CMK (cell line): Measurements from ENCODE around the gene CTIF.

Experiments used
- DNase-seq: peaks from one replicate; pipeline ENCODE4 v3.0.0-alpha.2; 2010; ENCODE audit warnings: low read depth

CTIF gene

DNA sequence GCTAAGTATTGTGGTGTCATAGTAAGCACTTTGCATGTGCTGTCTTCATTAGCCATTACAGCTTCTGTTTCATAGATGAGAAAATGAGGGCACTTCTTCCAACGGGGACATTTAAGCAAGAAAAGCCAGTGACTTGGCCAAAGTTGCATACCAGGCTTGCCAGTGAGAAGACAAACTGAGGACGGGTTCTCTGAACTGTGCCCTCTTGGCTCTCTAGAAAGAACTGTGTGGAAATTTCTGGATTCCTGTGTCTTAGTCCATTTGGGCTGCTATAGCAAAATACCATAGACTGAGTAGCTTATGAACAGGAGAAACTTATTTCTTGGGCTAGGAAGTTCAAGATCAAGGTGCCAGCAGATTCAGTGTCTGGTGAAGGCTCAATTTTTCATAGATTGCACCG is 13.3 kb downstream of the CTIF start:
- no peak for DNase-seq

DNA sequence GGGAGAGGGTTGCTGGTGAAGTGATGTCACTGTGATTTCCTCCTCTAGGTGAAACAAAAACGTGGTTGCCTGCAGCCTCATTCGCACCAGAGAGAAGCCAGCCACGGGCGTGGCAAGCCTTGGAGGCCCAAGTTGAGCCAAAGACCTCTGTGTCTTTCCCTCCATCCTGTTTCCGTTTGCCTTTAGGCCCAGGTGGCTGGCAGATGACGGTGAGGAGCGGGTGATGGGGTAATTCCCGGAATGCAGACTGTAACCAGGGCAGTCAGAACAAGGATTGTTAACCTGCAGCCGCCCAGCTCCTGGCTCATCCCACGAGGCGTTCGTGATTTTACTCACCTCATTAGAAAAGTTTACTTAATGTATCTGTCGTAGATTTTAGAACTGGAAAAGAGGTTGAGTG is 14.4 kb downstream of the CTIF start:
- DNase-seq, result no peak

GRCh38 chr18:48554610-48555400 is 16.0 kb downstream of the CTIF start:
- DNase-seq, result no peak

DNA sequence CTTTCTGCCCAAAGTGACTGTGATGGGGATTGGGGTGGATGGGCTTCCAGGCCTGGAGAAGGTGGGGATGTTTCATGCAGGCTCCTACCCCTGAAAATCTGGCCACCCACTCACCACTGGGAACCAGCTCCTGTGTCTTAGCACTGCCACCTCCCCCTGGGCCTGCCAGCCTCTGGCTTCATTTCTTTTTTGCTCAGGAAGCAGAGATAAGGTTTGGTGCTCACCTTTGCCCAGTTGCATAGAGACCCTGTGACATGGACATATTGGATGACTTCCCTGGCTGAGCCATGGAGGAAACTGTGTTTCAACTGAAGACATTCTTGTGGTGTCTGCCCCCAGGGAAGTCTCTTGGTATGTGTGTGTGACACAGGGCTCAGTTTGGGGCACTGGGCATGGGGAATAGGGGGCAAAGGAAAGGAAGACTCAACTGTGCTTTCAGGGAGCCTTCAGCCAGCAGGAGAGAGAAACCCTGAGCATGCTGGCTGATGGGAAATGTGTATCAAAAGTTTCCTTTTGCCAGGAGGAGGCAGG is 16.7 kb downstream of the CTIF start:
- no peak for DNase-seq

DNA sequence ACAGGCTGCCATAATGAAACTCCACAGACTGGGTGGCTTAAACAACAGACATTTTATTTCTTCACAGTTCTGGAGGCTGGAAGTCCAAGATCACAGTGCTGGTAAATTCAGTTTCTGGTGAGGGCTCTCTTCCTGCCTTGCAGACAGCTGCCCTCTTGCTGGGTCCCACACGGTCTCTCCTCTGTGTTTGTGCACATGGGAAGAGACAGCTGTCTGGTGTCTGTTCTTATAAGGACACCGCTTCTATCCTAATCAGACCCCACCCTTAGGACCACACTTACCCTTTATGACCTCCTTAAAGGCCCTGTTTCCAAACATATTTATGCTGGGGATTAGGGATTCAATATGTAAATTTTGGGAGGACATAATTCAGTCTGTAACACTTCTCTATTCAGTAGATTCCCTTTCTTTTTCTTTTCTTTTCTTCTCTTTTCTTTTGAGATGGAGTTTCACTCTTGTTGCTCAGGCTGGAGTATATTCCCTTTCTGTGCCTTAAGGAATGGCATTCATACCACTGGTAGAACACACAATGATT is 18.9 kb downstream of the CTIF start:
- DNase-seq, result no peak

DNA sequence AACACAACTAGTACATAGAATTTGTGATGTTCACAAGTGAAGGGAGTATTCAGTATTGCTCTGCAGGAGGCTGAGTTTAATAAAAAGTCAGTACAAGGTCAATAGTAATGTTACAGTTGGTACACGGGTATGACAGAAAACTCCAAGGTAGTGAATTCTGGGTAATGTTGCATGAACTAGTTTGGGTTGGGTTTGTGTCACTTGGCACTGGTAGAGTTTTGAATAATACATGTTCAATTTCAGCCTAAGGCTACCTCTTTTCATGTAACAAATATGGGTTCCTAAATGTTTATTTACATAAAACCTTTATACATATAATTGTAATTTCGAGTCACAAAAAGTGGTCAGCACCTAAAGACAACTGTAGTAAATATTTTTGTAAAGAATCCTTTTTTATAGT is 19.4 kb downstream of the CTIF start:
- no peak for DNase-seq

DNA sequence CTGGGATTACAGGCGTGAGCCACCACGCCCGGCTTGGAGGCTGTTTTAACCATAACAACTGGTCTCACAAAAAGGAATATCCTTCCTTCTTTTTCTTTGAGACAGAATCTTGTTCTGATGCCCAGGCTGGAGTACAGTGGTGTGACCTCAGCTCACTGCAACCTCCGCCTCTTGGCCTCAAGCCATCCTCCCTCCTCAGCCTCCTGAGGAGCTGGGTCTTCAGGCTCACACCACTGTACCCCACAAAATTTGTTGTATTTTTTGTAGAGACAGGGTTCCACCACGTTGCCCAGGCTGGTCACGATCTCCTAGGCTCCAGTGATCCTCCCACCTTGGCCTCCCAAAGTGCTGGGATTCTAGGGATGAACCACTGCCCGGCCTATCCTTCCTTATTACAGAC is 21.7 kb downstream of the CTIF start:
- DNase-seq, result no peak

DNA sequence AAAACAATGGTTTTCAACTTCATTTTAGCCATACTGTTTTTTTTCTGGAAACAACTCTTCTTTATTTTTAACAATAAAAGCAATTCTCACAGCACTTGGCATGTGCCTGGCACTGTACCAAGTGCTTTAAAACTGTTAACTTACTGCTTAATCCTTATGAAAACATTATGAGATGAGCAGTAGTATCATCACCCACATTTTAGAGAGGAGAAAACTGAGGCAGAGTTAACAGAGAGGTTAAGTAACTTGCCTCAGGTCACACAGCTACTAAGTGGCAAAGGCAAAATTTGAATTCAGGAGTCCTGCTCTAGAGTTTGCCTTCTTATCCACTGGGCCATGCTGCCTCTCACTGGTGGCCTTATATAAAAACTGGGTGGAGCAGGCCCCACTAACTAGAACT is 23.2 kb downstream of the CTIF start:
- no peak for DNase-seq

GRCh38 chr18:48563027-48563426 is 24.2 kb downstream of the CTIF start:
- DNase-seq, result no peak

DNA sequence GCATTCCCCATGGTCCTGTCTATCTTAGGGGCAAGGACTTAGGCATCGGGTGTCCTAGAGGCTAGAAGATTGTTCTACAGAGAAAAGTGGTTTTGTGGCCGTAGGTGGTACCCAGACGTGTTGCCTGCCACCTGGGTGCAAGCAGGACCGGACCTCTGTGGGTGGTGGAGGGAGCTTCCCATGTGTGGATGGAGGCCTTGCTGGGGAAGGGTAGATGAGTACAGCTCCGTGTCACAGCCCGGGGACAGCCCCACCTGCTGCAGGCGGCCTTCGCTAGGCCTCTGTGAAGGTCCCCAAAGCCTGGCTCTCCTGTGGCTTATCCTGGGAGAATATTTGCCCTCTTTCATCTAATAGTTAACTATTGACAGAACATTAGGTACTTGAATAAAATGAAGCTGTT is 25.3 kb downstream of the CTIF start:
- DNase-seq, result no peak

GRCh38 chr18:48565105-48565504 is 26.3 kb downstream of the CTIF start:
- DNase-seq, result no peak

- no peak for DNase-seq
Observed at GRCh38 chr18:48566589-48566988, 27.8 kb downstream of the CTIF start.

GRCh38 chr18:48567388-48567787 is 28.6 kb downstream of the CTIF start:
- DNase-seq, result no peak

GRCh38 chr18:48569139-48569914 is 30.5 kb downstream of the CTIF start:
- DNase-seq, result no peak

DNA sequence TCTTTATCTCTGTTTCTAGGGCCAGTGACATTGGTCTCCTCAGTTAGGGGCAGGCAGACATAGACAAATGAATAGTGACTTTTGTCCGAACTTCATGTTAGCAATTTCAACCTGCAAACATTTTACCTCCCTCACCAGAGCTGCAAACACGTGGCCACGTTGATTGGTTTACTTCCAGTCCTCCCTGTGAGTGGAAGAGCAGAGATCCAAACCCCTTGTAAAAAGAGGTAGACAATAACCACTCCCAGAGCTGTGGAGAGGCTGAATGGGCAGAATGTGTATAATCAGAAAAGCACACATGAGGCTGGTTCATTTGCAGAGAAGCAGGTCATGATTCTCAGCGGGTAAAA is 31.1 kb downstream of the CTIF start:
- DNase-seq, result no peak

- no peak for DNase-seq
Observed at GRCh38 chr18:48570313-48570712, 31.5 kb downstream of the CTIF start.

- DNase-seq, result no peak
Observed at GRCh38 chr18:48571639-48572384, 33.0 kb downstream of the CTIF start.

DNA sequence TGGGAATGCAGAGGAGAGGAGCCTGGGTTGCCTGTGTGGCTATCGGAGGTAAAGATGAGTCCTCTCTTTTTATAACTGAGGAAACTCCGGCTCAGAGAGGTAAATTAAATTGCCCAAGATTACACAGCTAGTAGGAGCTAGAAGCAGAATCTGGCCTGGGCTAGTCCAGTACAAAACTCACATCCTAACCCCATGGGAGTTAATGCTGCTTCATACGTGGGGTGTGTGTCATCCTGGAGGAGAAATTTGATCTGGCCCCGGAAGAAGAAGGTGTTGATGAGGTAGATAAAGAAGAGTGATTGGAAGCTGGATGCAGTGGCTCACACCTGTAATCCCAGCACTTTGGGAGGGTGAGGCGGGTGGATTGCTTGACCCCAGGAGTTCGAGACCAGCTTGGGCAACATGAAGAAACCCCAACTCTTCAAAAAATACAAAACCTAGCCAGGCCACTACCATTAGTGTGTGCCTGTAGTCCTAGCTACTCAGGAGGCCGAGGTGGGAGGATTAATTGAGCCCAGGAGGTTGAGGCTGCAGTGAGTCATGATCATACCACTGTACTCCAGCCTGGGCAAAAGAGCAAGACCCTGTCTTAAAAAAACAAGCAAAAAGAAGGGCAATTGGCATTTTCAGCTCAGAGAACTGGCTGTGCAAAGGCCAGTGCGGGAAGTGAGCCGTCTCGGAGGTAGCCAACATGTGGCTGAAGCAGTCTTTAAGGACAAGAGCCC is 33.7 kb downstream of the CTIF start:
- no peak for DNase-seq

- DNase-seq, result no peak
Observed at GRCh38 chr18:48573632-48574283, 34.9 kb downstream of the CTIF start.

- no peak for DNase-seq
Observed at GRCh38 chr18:48574667-48575300, 36.0 kb downstream of the CTIF start.

DNA sequence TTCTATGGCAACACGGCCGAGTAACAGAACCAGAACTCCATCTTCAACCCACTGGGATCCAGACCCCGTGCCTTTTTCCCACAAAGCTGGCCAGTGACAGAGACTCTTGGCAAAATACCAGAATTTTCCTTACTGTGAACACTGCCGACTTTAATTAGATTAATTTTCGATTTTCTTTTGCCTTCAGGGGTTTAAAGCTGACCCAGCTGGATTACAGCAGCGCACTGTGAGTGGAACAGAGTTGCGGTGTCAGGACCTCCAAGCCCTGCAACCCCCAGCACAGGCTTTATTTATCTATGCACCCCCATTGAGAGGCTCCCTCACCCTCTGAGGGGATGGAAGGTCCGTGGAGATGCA is 36.4 kb downstream of the CTIF start:
- no peak for DNase-seq
